WTC11 (cell line): Measurements from ENCODE around the gene ZNF322. TPM values are rescaled to one million over a fixed set of nuclear protein-coding genes. Genes with fewer than 3 reads are reported as not detected.
A peak's percentile ranks its signal among the peaks of the same experiment; 100 is the strongest.

ENCODE experiments used
- ATAC-seq: fragments of 200-7000 bp; cut with Tn5 transposase; 2 replicates; pipeline ENCODE4 v1.10.0; 2021; ENCODE audit warnings: mild to moderate bottlenecking, moderate library complexity
- CTCF ChIA-PET: fragments of 300-600 bp; sonication (Branson Sonifier 250); formaldehyde crosslinking; loops from one replicate; lab custom pipeline; 2021; ENCODE audit warnings: antibody characterized with exemption; lab: Charles Lee
- POLR2A ChIA-PET: fragments of 350-600 bp; sonication (Branson Sonifier 250); formaldehyde crosslinking; loops from one replicate; lab custom pipeline; 2021; ENCODE audit warnings: antibody characterized with exemption; lab: Charles Lee
- DNase-seq: peaks from one replicate; pipeline ENCODE4 v3.0.0; 2021; ENCODE audit warnings: low spot score
- H3K27ac Mint-ChIP-seq: 2 replicates; pipeline ENCODE4 v1.8.0; 2021; ENCODE audit warnings: mixed read lengths
- H3K27me3 Mint-ChIP-seq: 2 replicates; pipeline ENCODE4 v1.8.0; 2021; ENCODE audit warnings: low read depth, mild to moderate bottlenecking, moderate library complexity, mixed read lengths
- H3K36me3 Mint-ChIP-seq: 2 replicates; pipeline ENCODE4 v1.8.0; 2021; ENCODE audit warnings: mixed read lengths
- H3K4me1 Mint-ChIP-seq: 2 replicates; pipeline ENCODE4 v1.8.0; 2022; ENCODE audit warnings: mixed read lengths
- H3K4me3 Mint-ChIP-seq: 2 replicates; pipeline ENCODE4 v1.8.0; 2021; ENCODE audit warnings: mild to moderate bottlenecking, moderate library complexity, mixed read lengths
- H3K9me3 Mint-ChIP-seq: 2 replicates; pipeline ENCODE4 v1.8.0; 2021; ENCODE audit warnings: mixed read lengths
- CREB1 ChIP-seq: sonication (generic); formaldehyde crosslinking; IDR thresholded peaks from 2 replicates; pipeline ENCODE4 v1.8.0; 2023; ENCODE audit warnings: mild to moderate bottlenecking, missing genetic modification reagents
- FOXJ3 ChIP-seq: sonication (generic); formaldehyde crosslinking; IDR thresholded peaks from 2 replicates; pipeline ENCODE4 v1.9.0; 2021; ENCODE audit warnings: missing genetic modification reagents, mild to moderate bottlenecking, borderline replicate concordance
- FOXK1 ChIP-seq: sonication (generic); formaldehyde crosslinking; IDR thresholded peaks from 2 replicates; pipeline ENCODE4 v1.8.0; 2022; ENCODE audit warnings: mild to moderate bottlenecking, moderate library complexity, missing genetic modification reagents
- FOXP1 ChIP-seq: sonication (generic); formaldehyde crosslinking; IDR thresholded peaks from 2 replicates; pipeline ENCODE4 v1.8.0; 2022; ENCODE audit warnings: missing genetic modification reagents, mild to moderate bottlenecking, moderate library complexity, borderline replicate concordance
- MYBL2 ChIP-seq: sonication (generic); formaldehyde crosslinking; IDR thresholded peaks from 2 replicates; pipeline ENCODE4 v1.8.1; 2023; ENCODE audit warnings: mild to moderate bottlenecking, moderate library complexity, missing genetic modification reagents
- NR2C2 ChIP-seq: sonication (generic); formaldehyde crosslinking; IDR thresholded peaks from 2 replicates; pipeline ENCODE4 v1.8.0; 2022; ENCODE audit warnings: mild to moderate bottlenecking, missing genetic modification reagents
- PRRX2 ChIP-seq: fragments of 250-450 bp; sonication (Bioruptor Pico); IDR thresholded peaks from 2 replicates; pipeline ENCODE4 v1.8.0; 2021; ENCODE audit warnings: mild to moderate bottlenecking
- RORB ChIP-seq: fragments of 250-450 bp; sonication (Bioruptor Pico); IDR thresholded peaks from 2 replicates; pipeline ENCODE4 v1.9.0; 2021; ENCODE audit warnings: mild to moderate bottlenecking
- SMAD4 ChIP-seq: sonication (generic); formaldehyde crosslinking; IDR thresholded peaks from 2 replicates; pipeline ENCODE4 v1.8.0; 2022; ENCODE audit warnings: mild to moderate bottlenecking, missing genetic modification reagents
- SOX15 ChIP-seq: fragments of 250-450 bp; sonication (Bioruptor Pico); IDR thresholded peaks from 2 replicates; pipeline ENCODE4 v1.9.0; 2021; ENCODE audit warnings: mild to moderate bottlenecking
- TCF7 ChIP-seq: sonication (generic); formaldehyde crosslinking; IDR thresholded peaks from 2 replicates; pipeline ENCODE4 v1.8.0; 2022; ENCODE audit warnings: mild to moderate bottlenecking, low read depth, missing genetic modification reagents, moderate library complexity
- TEAD4 ChIP-seq: sonication (generic); formaldehyde crosslinking; IDR thresholded peaks from 2 replicates; pipeline ENCODE4 v1.8.0; 2022; ENCODE audit warnings: mild to moderate bottlenecking, missing genetic modification reagents
- TP53 ChIP-seq: sonication (generic); formaldehyde crosslinking; IDR thresholded peaks from 2 replicates; pipeline ENCODE4 v1.8.1; 2023; ENCODE audit warnings: mild to moderate bottlenecking, missing genetic modification reagents
- ZNF263 ChIP-seq: sonication (generic); formaldehyde crosslinking; IDR thresholded peaks from 2 replicates; pipeline ENCODE4 v1.8.1; 2022; ENCODE audit warnings: low read depth, mild to moderate bottlenecking, moderate library complexity, missing genetic modification reagents
- ZNF671 ChIP-seq: fragments of 250-450 bp; sonication (Bioruptor Pico); IDR thresholded peaks from 2 replicates; pipeline ENCODE4 v1.8.0; 2021; ENCODE audit warnings: mild to moderate bottlenecking
- total RNA-seq: library from RNA; stranded (reverse); gene quantifications from 3 replicates; pipeline ENCODE4 v1.2.3, GENCODE V29; 2021
- TF ChIP-seq, protein P1 (sequence below): sonication (generic); formaldehyde crosslinking; IDR thresholded peaks from 2 replicates; pipeline ENCODE4 v1.8.1; 2022; ENCODE audit warnings: missing genetic modification reagents, borderline replicate concordance
- TF ChIP-seq, protein P2 (sequence below): sonication (generic); formaldehyde crosslinking; IDR thresholded peaks from 2 replicates; pipeline ENCODE4 v1.8.1; 2023; ENCODE audit warnings: mild to moderate bottlenecking, missing genetic modification reagents, moderate library complexity
- TF ChIP-seq, protein P3 (sequence below): sonication (generic); formaldehyde crosslinking; IDR thresholded peaks from 2 replicates; pipeline ENCODE4 v1.8.1; 2022; ENCODE audit warnings: low read depth, missing genetic modification reagents, borderline replicate concordance
- TF ChIP-seq, protein P4 (sequence below): sonication (generic); formaldehyde crosslinking; IDR thresholded peaks from 2 replicates; pipeline ENCODE4 v1.8.0; 2022; ENCODE audit warnings: missing genetic modification reagents
- TF ChIP-seq, protein P5 (sequence below): sonication (generic); formaldehyde crosslinking; IDR thresholded peaks from 2 replicates; pipeline ENCODE4 v1.8.0; 2022; ENCODE audit warnings: mild to moderate bottlenecking, missing genetic modification reagents
- TF ChIP-seq, protein P6 (sequence below): sonication (generic); formaldehyde crosslinking; conservative IDR thresholded peaks from 2 replicates; pipeline ENCODE4 v1.8.1; 2022; ENCODE audit warnings: mild to moderate bottlenecking, missing genetic modification reagents
- TF ChIP-seq, protein P7 (sequence below): fragments of 250-450 bp; sonication (Bioruptor Pico); conservative IDR thresholded peaks from 2 replicates; pipeline ENCODE4 v1.9.0; 2021; ENCODE audit warnings: mild to moderate bottlenecking
- TF ChIP-seq, protein P8 (sequence below): sonication (generic); formaldehyde crosslinking; IDR thresholded peaks from 2 replicates; pipeline ENCODE4 v1.8.1; 2023; ENCODE audit warnings: mild to moderate bottlenecking, missing genetic modification reagents

ZNF322 gene
- total RNA-seq, 1 experiment from 2014 or later: 42.9 TPM

DNA sequence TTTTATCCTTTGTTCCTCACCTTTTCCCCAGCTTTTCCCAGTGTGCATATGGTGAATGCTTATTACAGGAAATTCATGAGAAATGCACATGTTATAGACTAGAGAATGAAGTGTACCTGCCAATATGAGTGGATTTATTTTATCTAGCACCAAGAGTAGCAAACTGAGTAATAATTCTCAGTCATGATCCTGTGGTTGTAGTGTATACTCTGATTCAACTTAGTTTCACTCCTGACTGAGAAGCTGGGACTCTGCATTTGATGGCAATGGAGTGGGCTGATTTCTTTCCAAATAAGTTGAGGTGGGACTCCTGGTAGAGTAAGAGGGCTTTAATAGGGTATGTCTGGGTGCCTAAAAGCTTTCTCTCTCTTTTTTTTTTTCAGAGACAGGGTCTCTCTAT lies 58.8 kb downstream of the ZNF322 start:
- no peaks in the 10 kb centered on the region for H3K9me3 Mint-ChIP-seq
- ATAC-seq (no peak), DNase-seq (no peak)
- TF ChIP-seq, protein P1, sequence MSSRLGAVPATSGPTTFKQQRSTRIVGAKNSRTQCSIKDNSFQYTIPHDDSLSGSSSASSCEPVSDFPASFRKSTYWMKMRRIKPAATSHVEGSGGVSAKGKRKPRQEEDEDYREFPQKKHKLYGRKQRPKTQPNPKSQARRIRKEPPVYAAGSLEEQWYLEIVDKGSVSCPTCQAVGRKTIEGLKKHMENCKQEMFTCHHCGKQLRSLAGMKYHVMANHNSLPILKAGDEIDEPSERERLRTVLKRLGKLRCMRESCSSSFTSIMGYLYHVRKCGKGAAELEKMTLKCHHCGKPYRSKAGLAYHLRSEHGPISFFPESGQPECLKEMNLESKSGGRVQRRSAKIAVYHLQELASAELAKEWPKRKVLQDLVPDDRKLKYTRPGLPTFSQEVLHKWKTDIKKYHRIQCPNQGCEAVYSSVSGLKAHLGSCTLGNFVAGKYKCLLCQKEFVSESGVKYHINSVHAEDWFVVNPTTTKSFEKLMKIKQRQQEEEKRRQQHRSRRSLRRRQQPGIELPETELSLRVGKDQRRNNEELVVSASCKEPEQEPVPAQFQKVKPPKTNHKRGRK (CRISPR knock-in tag): no peak
- TF ChIP-seq SMAD4 (CRISPR knock-in tag) (no peak), FOXK1 (CRISPR knock-in tag) (no peak), PRRX2 (CRISPR knock-in tag) (no peak), CREB1 (no peak), ZNF263 (no peak), RORB (CRISPR knock-in tag) (no peak)
- TF ChIP-seq, protein P2, sequence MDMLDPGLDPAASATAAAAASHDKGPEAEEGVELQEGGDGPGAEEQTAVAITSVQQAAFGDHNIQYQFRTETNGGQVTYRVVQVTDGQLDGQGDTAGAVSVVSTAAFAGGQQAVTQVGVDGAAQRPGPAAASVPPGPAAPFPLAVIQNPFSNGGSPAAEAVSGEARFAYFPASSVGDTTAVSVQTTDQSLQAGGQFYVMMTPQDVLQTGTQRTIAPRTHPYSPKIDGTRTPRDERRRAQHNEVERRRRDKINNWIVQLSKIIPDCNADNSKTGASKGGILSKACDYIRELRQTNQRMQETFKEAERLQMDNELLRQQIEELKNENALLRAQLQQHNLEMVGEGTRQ (CRISPR knock-in tag): no peak
- TF ChIP-seq, protein P3, sequence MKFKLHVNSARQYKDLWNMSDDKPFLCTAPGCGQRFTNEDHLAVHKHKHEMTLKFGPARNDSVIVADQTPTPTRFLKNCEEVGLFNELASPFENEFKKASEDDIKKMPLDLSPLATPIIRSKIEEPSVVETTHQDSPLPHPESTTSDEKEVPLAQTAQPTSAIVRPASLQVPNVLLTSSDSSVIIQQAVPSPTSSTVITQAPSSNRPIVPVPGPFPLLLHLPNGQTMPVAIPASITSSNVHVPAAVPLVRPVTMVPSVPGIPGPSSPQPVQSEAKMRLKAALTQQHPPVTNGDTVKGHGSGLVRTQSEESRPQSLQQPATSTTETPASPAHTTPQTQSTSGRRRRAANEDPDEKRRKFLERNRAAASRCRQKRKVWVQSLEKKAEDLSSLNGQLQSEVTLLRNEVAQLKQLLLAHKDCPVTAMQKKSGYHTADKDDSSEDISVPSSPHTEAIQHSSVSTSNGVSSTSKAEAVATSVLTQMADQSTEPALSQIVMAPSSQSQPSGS: no peak
- H3K27me3 Mint-ChIP-seq: peaks cover 3% of the 10 kb centered on the region; the same call in 1 of the 2 replicates
- CTCF ChIA-PET: interaction anchor here (1.5 kb wide), 1 partner anchor 28 kb away, joined by 3 read pairs; no protein-coding TSS in a partner anchor
- no peak overlapping the region for H3K27ac Mint-ChIP-seq
- POLR2A ChIA-PET: no interaction called here
- H3K4me3 Mint-ChIP-seq: no peak overlapping the region
- peaks cover 9% of the 10 kb centered on the region for H3K4me1 Mint-ChIP-seq
- peaks cover 14% of the 10 kb centered on the region for H3K36me3 Mint-ChIP-seq

DNA sequence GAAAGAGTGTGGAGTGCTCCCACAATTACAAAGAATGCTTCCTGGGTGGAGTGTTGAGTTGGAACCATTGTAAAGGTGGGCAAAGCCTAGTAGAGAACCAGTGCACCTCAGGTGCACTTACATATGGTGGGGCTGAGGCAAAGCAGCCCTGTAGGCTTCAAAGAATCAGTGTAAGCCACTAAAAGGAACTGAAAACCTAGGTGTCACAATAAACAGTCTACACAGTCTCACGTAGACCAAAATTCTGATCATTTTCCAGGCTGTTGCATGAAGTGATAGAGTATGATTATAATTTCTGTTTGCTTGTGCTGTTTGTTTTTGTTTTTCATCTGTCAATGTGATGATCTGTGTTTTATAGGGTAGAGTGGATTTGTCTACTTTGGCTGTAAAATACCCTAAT lies 60.0 kb downstream of the ZNF322 start:
- H3K4me1 Mint-ChIP-seq: peaks cover 9% of the 10 kb centered on the region
- ChIA-PET CTCF (no interaction called here), POLR2A (no interaction called here)
- H3K36me3 Mint-ChIP-seq: peaks cover 14% of the 10 kb centered on the region
- H3K27me3 Mint-ChIP-seq: no peaks in the 10 kb centered on the region
- ATAC-seq: no peak
- TF ChIP-seq, protein P4, sequence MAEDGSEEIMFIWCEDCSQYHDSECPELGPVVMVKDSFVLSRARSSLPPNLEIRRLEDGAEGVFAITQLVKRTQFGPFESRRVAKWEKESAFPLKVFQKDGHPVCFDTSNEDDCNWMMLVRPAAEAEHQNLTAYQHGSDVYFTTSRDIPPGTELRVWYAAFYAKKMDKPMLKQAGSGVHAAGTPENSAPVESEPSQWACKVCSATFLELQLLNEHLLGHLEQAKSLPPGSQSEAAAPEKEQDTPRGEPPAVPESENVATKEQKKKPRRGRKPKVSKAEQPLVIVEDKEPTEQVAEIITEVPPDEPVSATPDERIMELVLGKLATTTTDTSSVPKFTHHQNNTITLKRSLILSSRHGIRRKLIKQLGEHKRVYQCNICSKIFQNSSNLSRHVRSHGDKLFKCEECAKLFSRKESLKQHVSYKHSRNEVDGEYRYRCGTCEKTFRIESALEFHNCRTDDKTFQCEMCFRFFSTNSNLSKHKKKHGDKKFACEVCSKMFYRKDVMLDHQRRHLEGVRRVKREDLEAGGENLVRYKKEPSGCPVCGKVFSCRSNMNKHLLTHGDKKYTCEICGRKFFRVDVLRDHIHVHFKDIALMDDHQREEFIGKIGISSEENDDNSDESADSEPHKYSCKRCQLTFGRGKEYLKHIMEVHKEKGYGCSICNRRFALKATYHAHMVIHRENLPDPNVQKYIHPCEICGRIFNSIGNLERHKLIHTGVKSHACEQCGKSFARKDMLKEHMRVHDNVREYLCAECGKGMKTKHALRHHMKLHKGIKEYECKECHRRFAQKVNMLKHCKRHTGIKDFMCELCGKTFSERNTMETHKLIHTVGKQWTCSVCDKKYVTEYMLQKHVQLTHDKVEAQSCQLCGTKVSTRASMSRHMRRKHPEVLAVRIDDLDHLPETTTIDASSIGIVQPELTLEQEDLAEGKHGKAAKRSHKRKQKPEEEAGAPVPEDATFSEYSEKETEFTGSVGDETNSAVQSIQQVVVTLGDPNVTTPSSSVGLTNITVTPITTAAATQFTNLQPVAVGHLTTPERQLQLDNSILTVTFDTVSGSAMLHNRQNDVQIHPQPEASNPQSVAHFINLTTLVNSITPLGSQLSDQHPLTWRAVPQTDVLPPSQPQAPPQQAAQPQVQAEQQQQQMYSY (CRISPR knock-in tag): no peak
- TF ChIP-seq, protein P5, sequence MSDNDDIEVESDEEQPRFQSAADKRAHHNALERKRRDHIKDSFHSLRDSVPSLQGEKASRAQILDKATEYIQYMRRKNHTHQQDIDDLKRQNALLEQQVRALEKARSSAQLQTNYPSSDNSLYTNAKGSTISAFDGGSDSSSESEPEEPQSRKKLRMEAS (CRISPR knock-in tag): no peak
- TF ChIP-seq TEAD4 (CRISPR knock-in tag): no peak
- TF ChIP-seq TCF7 (CRISPR knock-in tag): no peak
- no peak for TF ChIP-seq MYBL2 (CRISPR knock-in tag)
- no peak for TF ChIP-seq TP53 (CRISPR knock-in tag)
- no peak for TF ChIP-seq NR2C2 (CRISPR knock-in tag)
- no peak for TF ChIP-seq CREB1
- H3K4me3 Mint-ChIP-seq: no peak overlapping the region
- H3K9me3 Mint-ChIP-seq: no peaks in the 10 kb centered on the region
- H3K27ac Mint-ChIP-seq: no peak overlapping the region
- no peak for DNase-seq

DNA sequence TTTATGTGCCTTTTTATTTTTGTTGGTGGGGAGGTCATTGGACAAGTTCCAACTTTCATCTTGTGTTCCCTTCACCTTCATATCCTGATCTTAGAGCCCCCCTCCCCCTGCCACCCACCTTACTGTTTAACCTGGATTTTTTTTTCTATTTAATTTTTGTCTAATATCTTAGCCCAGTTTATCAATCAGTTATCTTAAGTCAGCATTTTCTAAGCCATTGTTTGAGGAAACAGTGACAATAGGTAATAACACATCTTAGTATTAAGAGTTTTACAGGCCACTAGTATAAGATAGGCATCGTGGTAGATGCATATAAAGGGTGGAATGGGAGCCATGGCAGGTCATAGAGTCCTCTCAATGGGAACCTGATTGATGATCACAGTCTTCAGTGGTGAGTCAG lies 60.4 kb downstream of the ZNF322 start:
- ChIA-PET POLR2A (no interaction called here), CTCF (no interaction called here)
- no peak for ATAC-seq
- no peak for DNase-seq
- H3K27ac Mint-ChIP-seq: no peak overlapping the region
- H3K9me3 Mint-ChIP-seq: no peaks in the 10 kb centered on the region
- H3K4me1 Mint-ChIP-seq: peaks cover 9% of the 10 kb centered on the region
- no peaks in the 10 kb centered on the region for H3K27me3 Mint-ChIP-seq
- H3K4me3 Mint-ChIP-seq: peak overlapping the region; percentile 25; the same call in 1 of the 2 replicates
- H3K36me3 Mint-ChIP-seq: peaks cover 14% of the 10 kb centered on the region
- TF ChIP-seq, protein P6, sequence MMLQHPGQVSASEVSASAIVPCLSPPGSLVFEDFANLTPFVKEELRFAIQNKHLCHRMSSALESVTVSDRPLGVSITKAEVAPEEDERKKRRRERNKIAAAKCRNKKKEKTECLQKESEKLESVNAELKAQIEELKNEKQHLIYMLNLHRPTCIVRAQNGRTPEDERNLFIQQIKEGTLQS (CRISPR knock-in tag): no peak
- TF ChIP-seq, protein P7, sequence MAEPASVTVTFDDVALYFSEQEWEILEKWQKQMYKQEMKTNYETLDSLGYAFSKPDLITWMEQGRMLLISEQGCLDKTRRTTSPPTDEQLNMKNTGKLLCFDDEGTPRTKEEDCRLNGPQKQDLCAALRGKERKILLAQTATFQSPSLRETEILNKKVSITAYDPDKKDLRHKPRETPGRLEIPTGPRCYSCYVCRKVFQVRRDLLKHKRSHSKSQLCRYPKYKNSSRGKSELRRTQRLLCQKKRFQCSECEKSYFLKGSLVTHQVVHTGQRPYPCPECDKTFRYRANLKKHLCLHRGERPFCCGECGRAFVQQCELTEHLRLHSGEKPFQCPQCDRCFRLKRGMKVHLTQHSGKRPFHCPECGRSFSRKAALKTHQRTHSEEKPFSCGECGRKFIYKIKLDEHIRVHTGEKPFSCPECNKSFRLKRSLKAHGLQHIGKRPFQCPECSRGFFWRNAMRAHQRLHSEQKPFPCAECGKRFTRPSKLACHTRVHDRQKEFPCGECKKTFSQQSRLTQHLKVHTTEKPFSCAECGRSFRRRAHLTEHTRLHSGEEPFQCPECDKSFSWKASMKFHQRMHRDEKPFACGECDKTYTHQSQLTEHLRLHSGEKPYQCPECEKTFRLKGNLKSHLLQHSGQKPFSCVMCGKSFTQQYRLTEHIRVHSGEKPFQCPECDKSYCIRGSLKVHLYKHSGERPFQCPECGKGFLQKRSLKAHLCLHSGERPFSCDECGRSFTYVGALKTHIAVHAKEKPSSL (CRISPR knock-in tag): no peak
- TF ChIP-seq FOXJ3 (CRISPR knock-in tag): no peak
- no peak for TF ChIP-seq FOXP1
- TF ChIP-seq, protein P8, sequence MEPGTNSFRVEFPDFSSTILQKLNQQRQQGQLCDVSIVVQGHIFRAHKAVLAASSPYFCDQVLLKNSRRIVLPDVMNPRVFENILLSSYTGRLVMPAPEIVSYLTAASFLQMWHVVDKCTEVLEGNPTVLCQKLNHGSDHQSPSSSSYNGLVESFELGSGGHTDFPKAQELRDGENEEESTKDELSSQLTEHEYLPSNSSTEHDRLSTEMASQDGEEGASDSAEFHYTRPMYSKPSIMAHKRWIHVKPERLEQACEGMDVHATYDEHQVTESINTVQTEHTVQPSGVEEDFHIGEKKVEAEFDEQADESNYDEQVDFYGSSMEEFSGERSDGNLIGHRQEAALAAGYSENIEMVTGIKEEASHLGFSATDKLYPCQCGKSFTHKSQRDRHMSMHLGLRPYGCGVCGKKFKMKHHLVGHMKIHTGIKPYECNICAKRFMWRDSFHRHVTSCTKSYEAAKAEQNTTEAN: no peak
- TF ChIP-seq SOX15 (CRISPR knock-in tag): no peak
- no peak for TF ChIP-seq ZNF671 (CRISPR knock-in tag)
